GM19324 (cell line): ENCODE data around the gene ZDHHC14.
"Not testable (repeated sequence)": the region's sequence is repeated elsewhere in the genome, so short reads cannot be mapped to it uniquely, and the experiment has no call there.

Source experiments
- ATAC-seq: cut with Tn5 transposase; IDR thresholded peaks from one replicate; pipeline ENCODE4 v1.9.1; 2021; ENCODE audit warnings: mild to moderate bottlenecking, moderate library complexity; ENCODE audit not compliant: unreplicated experiment, low FRiP score

Gene ZDHHC14

DNA sequence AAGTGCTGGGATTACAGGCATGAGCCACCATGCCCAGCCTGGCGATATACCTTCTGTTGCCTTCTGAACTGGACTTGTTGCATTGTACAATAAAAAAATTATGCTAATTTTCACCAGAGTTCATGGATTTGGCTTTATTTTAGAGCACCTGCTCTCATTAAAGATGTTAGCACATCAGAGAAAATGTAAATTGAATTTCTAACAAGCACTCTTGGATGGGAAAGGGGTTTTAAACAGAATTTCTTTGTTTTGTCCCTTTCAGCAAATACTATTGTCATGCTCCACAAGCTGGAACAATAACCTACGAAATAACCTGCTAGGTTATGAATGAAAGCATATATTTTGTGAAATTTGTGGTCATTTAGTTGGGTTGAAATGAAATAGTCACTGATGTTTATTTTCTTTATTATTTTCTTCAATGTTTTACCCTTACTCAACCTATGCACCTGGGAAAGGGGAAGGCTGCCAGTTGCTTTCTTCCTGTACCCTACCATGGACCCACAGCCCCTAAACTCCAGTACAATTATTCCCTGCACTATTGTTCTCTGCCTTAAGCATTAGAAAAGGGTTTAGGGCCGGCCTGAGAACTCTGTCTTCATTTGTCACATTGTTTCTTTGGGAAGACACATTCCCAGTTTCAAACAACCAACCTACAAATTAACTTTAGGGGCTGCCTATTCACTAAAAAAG is 22.2 kb downstream of the ZDHHC14 start:
- no peak for ATAC-seq

DNA sequence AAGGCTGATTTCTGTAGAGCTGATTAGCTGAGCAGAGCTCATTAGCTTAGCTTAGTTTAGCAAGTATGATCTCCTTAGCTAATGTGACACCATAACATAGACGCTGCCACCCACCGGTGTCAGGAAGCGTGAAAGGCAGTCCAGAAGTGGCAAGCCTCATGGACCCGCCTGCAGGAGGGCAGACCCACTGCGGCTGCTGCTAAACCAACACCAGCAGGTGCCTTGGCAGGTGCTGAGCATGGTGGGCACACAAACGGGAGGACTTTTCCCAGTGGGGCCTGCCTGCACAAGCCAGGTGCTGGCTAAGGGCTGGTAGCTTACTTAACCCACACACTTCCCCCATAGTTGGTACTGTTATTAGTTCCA is 22.7 kb downstream of the ZDHHC14 start:
- ATAC-seq: no peak

DNA sequence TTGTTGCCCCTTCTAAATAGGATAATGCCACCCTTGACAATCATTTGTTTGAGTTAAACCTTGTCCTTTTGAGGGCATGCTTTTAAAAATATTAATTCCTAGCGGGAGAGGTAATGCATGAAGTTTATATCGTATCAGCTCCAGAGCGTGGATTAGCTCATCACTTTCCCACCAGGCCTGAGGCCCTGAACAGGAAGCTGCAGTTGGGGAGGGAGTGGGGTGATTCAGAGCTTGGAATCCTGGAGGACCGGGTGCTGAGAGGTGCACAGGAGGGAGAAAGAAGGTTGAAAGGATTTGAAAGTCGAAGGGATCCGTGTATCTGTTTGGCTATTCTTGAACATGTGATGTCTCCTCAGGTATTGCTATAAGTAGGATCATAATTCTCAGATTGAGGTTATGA is 25.0 kb downstream of the ZDHHC14 start:
- no peak for ATAC-seq

DNA sequence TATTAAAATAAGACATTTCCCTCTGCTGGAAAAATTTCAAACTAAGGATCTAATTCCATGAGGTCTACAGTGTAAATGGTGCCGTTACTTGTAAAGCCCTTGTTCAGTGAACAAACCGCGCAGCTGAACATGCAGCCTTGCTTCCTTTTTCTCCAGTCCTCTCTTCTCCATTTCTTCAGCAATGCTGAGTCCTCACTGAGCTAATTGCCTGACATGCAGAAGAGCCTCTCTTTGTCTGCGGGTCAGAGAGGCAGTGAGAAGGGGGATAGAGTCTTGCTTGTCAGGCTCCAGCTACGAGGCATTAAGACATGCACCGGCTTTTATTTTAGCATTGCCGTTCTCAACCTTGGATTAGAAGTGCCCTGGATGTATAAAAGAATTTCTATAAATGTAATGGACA is 25.7 kb downstream of the ZDHHC14 start:
- ATAC-seq: no peak

DNA sequence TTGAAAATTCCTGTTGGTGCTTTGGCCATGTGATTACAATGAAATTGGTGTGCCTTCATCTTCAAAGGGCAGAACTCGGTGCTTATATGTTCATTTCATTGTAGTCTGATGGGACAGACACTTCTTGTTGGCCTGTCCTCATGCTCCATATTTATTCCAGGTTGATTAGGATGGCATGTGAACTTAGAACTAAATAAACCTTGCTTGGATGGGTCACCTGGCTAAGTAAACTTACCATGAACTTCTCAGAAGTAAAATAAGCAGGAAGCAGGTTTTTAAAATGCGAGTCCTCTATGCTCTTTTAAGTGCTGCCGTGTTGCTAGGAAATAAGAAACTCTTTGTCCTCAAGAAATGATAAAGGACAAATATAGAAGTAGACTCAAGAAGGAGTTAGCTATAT is 26.7 kb downstream of the ZDHHC14 start:
- ATAC-seq: no peak

DNA sequence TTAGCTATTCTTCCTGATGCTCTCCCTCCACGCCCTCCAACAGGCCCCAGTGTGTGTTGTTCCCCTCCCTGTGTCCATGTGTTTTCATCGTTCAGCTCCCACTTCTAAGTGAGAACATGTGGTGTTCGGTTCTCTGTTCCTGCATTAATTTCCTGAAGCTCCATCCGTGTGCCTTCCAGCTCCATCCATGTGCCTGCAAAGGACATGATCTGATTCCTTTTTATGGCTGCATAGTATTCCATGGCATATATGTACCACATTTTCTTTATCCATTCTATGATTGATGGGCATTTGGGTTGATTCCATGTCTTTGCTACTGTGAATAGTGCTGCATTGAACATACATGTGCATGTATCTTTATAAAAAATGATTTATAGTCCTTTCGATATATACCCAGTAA is 27.4 kb downstream of the ZDHHC14 start:
- ATAC-seq: not testable (repeated sequence)

DNA sequence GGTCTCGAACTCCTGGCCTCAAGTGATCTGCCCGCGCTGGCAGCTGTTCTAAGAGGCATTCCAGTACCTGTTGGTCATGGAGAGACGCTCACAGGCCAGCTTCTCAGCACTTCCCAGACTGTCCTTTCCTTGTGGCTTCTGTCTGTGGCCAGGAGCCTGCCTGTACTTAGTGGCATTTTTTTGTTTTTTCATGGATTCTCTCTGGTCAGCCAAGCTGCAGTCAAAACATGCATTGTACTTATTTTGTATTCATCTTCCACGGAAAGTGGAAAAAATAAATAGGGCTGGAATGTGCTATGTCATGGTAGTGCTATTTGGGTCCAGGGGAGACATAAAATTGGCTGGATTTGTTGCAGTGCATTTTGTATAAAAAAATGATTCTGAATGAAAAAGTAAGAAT is 29.1 kb downstream of the ZDHHC14 start:
- ATAC-seq: no peak

DNA sequence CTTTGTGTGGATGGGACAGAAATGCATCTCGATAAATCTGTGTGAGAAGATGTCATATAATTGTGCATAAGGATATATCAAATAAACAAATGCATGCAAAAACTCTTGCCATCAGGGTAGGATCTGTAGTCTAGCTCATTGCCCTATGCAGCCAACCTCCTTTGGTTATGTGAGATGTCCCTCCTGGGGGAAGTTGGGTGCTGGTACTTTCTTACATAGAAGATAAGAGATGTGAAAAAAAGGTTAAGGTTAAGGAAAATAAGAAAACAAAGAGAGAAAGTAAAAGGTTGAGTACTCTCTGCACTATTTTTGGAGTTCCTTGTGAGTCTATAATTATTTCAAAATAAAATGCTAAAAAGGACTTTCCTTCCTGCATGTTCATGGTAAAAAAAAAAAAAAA is 30.4 kb downstream of the ZDHHC14 start:
- ATAC-seq: no peak

DNA sequence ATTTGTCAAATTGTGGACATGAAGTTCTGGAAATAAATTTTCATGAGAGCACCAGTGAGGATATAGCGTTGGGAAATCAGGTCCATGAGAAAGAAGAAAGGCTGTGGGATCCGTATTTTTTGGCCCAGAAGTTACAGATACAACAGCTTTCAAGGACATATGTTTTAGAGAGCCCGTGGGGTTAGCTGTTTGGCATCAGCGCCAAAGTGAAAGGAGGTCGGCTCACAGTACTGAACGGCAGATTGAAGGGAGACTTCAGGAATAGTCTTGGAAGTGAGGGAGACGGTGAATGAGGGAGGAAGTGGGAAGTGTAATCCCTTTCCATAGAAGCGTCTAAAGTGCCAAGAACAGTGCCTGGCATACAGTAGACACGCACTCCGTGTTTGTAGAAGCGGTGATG is 31.8 kb downstream of the ZDHHC14 start:
- no peak for ATAC-seq

DNA sequence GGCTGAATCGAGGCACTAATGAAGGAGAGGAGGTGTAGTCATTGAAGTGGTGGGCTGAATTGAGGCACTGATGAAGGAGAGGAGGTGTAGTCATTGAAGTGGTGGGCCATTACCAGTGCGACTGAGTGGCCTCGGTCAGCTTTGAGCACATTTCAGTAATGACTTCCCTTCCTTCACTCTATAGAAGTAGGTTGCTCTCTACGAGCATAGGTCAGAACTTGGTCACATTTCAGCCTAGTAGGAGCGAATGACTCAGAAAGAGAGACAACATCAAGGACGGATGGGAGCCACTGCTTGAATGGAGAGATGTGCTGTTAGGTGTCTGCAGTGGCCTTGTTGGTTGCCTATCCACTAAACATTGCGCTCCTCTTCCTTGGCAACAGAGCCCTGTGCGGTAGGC is 39.5 kb downstream of the ZDHHC14 start:
- ATAC-seq: no peak

DNA sequence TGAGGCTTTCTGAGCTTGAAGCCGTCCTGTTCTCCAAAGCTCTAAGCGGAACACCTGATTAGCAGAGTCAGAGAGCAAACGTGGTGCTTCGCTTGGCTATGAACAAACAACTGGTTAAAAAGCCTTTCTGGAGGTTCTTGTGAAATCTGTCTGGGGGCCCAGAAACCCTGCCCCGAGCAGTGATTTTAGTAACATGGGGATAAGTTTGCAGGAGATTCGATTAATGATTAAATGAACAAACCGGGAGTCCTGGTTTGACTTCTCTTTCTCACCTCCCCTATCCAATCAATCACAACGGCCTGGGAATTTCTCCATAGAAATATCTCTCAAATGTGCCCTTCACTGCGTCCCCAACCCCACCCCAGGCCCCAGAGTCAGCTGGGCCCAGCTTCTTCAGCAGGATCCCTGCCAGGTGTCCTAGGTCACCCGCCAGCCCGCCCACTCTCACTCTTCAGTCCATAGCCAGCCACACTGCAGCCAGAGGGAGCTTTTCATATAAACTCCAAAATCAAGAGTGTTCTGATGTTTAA is 43.6 kb downstream of the ZDHHC14 start:
- ATAC-seq: no peak

DNA sequence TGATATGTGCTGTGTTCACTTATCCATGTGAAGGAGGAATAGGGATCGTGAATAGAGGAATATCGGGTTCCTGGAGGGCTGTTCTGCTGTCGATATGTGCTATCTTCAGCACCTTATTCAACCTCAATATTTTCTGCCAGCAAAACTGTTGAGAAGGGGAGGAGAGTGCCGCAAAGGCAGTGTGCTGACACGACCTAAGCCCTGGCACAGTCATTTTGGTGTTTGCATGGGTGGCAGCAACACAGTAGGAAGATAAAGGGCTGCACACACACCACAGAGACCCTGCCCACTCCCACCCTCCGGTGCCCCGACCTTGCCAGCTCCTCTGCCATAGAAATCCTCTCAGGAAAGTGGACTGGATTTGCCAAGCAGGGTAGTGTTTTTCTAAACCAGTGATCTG is 47.0 kb downstream of the ZDHHC14 start:
- ATAC-seq: no peak

DNA sequence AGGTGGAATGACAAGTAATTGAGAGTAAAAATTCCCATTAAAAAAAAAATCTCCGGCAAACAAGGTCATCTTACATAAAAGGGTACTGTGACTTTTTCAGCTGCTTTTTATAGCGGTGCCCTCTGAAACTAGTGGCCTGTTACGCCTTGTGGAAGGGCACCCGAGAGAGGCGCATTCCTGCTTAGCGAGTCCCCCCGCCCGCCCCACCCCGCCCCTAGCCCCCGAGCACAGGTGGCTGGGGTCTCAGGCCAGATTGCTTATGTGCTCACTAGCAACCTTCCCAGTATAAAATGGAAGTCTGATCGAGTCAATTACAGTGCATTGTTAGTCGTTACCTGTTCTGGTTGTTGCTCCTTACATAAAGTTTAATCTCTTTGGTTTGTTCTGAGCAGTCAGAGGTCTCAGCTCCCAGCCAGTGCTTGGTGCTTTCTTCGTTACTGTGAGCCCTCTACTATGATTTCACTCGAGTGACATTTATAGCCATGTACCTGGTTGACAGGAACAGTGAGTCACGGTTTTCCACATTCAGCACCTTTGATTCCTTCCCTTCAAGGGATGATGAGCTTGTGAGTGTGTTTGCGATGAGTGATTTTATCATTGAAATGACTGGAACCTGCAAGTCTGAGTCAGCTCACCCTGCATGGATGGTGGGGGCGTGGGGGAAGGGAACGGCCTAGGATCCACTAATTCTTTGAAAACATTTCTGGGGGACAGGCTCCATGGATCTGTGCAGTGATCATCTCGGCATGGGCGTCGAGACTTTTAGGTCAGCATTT is 47.6 kb downstream of the ZDHHC14 start:
- ATAC-seq: no peak

DNA sequence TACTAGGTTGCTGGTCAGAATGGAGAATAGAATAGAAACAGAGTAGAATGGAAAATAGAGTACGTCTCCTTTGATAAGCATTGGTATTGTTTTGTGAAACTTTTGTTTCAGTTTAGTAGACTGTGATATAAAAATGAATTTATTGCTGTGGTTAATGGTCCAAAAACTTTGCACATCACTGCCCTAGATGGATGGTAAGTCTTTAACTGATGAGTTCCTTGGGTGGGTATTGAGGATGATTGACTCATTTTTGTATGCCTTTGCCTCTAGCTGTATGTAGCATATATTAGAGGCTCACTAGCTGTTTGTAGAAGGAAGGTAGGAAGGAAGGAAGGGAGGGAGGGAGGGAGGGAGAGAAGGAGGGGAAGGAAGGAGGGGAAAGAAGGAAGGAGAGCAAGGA is 48.3 kb downstream of the ZDHHC14 start:
- no peak for ATAC-seq

DNA sequence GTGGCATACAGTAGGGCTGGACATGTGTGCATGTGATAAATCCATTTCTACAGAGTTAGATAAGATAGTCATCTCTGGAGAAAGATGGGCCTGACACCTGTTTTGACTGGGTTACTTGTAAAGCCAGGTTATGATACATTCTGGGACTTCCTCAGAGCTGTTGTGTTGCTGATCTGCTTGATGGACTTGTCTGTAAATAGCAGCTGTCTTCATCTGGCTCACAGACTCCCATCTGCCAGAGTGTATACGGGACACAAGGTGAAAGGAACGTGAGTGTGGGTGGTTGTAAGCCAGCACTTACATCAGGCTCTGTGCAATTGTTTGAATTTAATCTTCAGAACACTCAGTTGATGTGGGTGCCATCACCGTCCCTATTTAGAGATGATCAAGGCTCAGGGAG is 49.8 kb downstream of the ZDHHC14 start:
- no peak for ATAC-seq

DNA sequence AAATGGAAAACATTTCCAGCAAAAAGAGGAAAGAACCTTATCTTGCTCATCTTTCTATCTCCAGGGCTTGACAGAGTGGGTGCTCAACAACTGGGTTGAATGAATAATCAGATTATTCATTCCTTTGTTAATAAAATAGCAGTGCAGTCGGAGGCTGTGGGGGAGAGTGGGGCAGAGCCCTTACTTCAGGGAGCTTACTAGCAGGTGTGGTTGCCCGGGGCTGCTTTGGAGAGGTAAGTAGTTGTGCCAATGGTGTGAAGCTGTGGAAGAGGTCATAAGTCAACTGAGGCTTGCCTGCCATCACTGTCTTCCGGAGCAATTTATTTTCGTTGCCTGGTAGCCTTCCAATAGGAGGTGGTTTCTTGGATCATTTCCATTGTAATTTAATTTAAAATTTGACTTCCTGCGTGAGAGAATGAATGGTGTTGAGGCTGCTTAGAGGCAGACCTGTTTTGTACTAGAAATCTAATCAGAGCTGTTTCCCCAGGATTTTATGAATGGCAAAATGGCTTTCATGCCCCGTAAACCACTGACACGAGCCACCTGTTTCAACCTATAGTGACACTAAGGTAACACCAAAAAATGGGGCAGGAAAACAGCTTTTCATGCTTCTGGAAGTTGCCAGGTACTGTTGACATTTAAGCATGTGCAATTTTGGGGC is 51.4 kb downstream of the ZDHHC14 start:
- ATAC-seq: no peak

DNA sequence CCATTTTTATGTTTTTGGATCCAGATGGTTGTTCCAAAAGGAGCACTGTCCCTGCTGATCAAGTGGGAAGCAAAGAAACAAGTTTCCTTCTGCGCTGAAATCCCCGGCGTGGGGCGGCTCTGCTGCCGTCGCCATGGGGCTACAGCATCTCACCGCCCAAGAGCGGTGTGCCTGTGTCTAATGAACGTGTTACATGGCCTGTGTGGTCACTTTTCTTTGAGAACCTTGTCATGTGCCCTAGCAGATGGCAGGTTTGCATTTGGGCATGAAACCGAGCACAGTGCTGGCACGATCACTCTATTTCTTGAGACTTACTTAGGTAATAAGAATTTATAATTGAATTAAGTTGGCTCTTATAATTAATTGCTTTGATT is 51.9 kb downstream of the ZDHHC14 start:
- ATAC-seq: no peak

DNA sequence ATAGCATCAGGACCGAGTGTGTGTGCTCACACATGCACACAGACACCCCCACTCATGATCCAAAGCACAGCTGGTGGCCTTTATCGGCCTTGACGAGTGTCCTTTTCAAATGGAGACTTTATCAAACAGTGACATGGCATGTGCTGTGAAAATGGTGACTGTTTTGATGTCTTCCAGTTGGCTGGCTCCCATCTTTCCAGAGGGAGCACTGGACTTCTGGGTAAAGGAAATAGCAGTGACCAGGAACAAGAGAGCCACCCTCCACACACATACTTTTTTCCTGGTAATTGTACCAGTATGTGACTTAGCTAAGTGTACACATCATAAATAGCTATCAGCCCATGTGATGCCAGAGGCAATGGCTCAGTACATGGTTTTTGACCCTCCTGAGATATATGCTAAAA is 52.7 kb downstream of the ZDHHC14 start:
- no peak for ATAC-seq

DNA sequence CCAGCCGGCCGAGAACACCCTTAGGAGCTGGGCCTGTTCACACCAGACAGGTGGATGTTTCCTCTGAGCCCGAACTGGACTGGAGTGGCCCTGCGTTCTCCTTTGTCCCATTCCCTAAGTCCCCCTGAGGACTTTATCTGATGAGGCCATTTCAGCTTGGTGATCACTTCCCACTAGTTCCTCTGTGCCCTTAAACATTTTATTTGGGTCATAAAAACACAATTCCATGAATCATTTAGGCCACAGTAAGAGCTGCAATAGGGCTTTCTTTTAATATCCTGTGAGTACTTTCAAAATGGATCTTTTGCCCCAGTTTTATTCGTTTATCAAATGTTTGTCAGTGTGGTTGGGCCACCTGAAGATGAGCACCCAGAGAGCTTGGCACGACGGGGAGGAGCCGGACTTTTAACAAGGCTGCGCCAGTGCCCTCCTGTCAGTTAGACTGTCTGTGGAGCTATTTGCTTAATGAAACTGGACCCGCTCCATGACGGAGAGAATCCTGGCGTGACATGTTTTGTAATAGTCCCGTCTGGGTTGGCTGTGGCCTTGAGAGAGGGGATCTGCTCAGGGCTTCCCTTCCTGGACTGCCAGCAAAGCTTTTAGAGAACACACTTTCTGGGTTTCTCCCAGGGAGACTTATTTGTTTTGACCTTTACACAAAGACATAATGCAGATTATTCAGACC is 53.5 kb downstream of the ZDHHC14 start:
- ATAC-seq: no peak

DNA sequence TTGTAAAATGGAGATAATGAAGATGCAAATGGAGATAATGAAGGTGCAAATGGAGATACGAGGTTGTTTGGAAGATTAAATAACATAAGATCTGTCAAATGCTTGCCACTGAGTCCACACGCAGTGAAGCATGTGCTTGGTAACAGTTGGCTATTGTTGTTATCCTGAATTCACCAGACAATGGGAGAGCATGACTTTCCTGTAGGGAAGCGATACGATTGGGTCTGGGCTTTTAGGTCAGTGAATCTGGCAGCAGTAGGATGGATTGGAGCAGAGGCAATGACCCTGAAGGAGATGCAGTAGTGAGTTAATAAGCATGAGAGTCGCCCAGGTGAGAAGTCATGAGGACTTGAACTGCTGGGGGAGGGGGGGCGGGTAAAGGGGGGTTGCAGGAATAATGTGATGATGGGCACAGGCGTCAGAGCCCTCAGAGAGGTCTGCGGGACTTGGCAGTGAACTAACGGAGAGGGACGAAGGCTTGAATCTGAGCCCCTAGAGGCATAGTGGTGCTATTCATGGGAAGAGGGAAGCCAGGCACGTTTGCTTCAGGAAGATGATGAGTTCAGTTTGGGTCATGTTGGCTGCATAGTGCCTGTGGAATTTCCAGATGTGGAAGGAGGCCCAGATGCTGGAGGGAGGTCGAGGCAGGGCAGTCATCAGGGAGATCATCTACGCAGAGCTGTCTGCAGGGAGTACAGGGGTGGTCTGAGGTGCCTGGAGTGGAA is 55.4 kb downstream of the ZDHHC14 start:
- no peak for ATAC-seq
